ENCODE results near the gene PSMC5. TPM values are rescaled to one million over a fixed set of nuclear protein-coding genes. Genes with fewer than 3 reads are reported as not detected.
"Not testable (repeated sequence)": the region's sequence is repeated elsewhere in the genome, so short reads cannot be mapped to it uniquely, and the experiment has no call there.

Gene PSMC5
- total RNA-seq, 1 donor from 2014 or later = 105 TPM

DNA sequence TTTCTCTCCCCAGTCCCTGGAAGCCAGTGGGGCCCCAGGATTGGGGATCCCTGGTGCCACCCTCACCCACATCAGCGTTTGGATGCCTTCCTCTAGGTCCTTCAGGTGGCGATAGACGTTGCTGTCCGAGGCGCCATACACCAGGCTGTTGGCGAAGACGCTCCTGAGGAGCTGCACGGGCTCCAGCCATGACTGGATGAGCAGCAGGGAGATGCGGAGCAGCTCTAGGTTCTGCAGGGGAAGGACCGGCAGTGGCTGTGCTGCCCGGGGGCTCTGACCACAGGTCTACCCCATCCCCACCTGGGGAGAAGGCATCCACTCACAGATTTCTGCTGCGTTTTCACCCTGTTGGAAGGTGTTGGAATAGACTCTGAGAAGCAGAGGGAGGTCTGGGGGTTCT lies 53.5 kb downstream of the PSMC5 start:
- TF ChIP-seq, protein P1, sequence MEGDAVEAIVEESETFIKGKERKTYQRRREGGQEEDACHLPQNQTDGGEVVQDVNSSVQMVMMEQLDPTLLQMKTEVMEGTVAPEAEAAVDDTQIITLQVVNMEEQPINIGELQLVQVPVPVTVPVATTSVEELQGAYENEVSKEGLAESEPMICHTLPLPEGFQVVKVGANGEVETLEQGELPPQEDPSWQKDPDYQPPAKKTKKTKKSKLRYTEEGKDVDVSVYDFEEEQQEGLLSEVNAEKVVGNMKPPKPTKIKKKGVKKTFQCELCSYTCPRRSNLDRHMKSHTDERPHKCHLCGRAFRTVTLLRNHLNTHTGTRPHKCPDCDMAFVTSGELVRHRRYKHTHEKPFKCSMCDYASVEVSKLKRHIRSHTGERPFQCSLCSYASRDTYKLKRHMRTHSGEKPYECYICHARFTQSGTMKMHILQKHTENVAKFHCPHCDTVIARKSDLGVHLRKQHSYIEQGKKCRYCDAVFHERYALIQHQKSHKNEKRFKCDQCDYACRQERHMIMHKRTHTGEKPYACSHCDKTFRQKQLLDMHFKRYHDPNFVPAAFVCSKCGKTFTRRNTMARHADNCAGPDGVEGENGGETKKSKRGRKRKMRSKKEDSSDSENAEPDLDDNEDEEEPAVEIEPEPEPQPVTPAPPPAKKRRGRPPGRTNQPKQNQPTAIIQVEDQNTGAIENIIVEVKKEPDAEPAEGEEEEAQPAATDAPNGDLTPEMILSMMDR (IDR thresholded peaks at IDR 0.05) = no peak
- no peaks in the 10 kb centered on the region for H3K36me3 ChIP-seq
- H3K4me3 ChIP-seq = no peak overlapping the region
- no peaks in the 10 kb centered on the region for H3K9me3 ChIP-seq
- no peaks in the 10 kb centered on the region for H3K4me1 ChIP-seq
- H3K27me3 ChIP-seq = no peaks in the 10 kb centered on the region
- no peak overlapping the region for H3K27ac ChIP-seq
- intact Hi-C loops (cut with DNase I) = no loop called here
- DNase-seq (no peak), ATAC-seq (no peak)

DNA sequence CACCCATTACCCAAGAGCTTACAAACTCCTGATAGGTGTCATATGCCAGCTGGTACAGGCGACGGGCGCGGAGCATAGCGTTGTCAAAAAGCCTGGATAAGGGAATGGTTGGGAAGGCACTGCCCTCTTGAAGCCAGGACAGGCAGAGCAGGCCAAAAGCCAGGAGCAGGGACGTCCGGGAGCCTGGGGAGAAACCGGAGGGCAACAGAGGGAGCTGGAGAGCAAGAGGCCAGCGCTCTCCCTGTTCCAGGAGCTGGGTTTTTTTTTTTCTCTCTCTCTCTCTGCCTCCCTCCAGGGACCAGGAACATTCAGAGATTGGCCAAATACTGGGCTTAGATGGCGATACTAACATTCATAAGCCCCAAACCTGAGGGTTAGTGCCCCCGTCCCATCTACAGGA lies 54.1 kb downstream of the PSMC5 start:
- DNase-seq; ATAC-seq; intact Hi-C loops (cut with DNase I); H3K27ac ChIP-seq; H3K9me3 ChIP-seq; H3K36me3 ChIP-seq; H3K27me3 ChIP-seq; H3K4me1 ChIP-seq; H3K4me3 ChIP-seq: not testable (repeated sequence)

Other genes starting within 250 kb of the PSMC5 start
- 16.1 TPM for gene TACO1, start 226.5 kb upstream of the PSMC5 start, total RNA-seq
- gene MAP3K3, start 205.0 kb upstream of the PSMC5 start, total RNA-seq = 57.5 TPM
- gene LIMD2, start 127.3 kb upstream of the PSMC5 start, total RNA-seq = 22.9 TPM
- 30.2 TPM for gene STRADA, start 85.6 kb upstream of the PSMC5 start, total RNA-seq
- 91.4 TPM for gene CCDC47, start 53.8 kb upstream of the PSMC5 start, total RNA-seq
- gene DDX42, start 53.3 kb upstream of the PSMC5 start, total RNA-seq = 93.8 TPM
- gene FTSJ3, start 232 bp downstream of the PSMC5 start, total RNA-seq = 39.4 TPM
- 74.6 TPM for gene SMARCD2, start 15.3 kb downstream of the PSMC5 start, total RNA-seq
- gene CSH2, start 46.2 kb downstream of the PSMC5 start, total RNA-seq = not detected
- gene GH2, start 54.5 kb downstream of the PSMC5 start, total RNA-seq = not detected
- not detected for gene CSH1, start 69.1 kb downstream of the PSMC5 start, total RNA-seq
- not detected for gene CSHL1, start 83.8 kb downstream of the PSMC5 start, total RNA-seq
- not detected for gene GH1, start 91.4 kb downstream of the PSMC5 start, total RNA-seq
- gene CD79B, start 104.9 kb downstream of the PSMC5 start, total RNA-seq = 4.7 TPM
- not detected for gene SCN4A, start 145.5 kb downstream of the PSMC5 start, total RNA-seq
- 0.43 TPM for gene PRR29, start 170.9 kb downstream of the PSMC5 start, total RNA-seq
- 70.5 TPM for gene ICAM2, start 193.2 kb downstream of the PSMC5 start, total RNA-seq

Measured in upper lobe of right lung (tissue), 1 donor.